K562 (cell line): Measurements from ENCODE around the gene ZNF627. TPM values are rescaled to one million over a fixed set of nuclear protein-coding genes. Genes with fewer than 3 reads are reported as not detected.

Source experiments
- CBX1 ChIP-seq: sonication (generic); IDR thresholded peaks from 2 replicates; pipeline ENCODE4 v1.6.1; 2016; ENCODE audit warnings: antibody characterized with exemption, low read depth, mild to moderate bottlenecking
- EP300 ChIP-seq: IDR thresholded peaks from 2 replicates; pipeline ENCODE4 v1.6.1; 2012; ENCODE audit warnings: low read length, improper control_type of control experiment
- FOXK1 ChIP-seq: sonication (generic); formaldehyde crosslinking; IDR thresholded peaks from 2 replicates; pipeline ENCODE4 v1.8.0; 2022; ENCODE audit warnings: missing genetic modification reagents, mild to moderate bottlenecking, borderline replicate concordance
- FOXO4 ChIP-seq: fragments of 450-650 bp; formaldehyde crosslinking; IDR thresholded peaks from 2 replicates; pipeline ENCODE4 v1.4.0; 2020; ENCODE audit warnings: mild to moderate bottlenecking, moderate library complexity
- GMEB1 ChIP-seq: fragments of 250-450 bp; sonication (Bioruptor Pico); IDR thresholded peaks from 2 replicates; pipeline ENCODE4 v1.4.0; 2020; ENCODE audit warnings: mild to moderate bottlenecking
- HINFP ChIP-seq: fragments of 450-650 bp; conservative IDR thresholded peaks from 2 replicates; pipeline ENCODE4 v1.6.1; 2016; ENCODE audit warnings: missing genetic modification characterization, low read depth, mild to moderate bottlenecking, control low read depth, missing compliant biosample characterization
- JUND ChIP-seq, 2 experiments: IDR thresholded peaks; 2 replicates in 1 of 2; 3 replicates in 1 of 2; pipeline ENCODE4 v1.6.1; 2011; ENCODE audit warnings: borderline replicate concordance in 2 of 2, low read depth in 2 of 2, low read length in 2 of 2, improper control_type of control experiment in 1 of 2, missing biosample characterization in 1 of 2, missing genetic modification characterization in 1 of 2, missing genetic modification reagents in 1 of 2
- MEF2D ChIP-seq: conservative IDR thresholded peaks from 2 replicates; pipeline ENCODE4 v1.6.1; 2016; ENCODE audit warnings: low read depth, missing genetic modification characterization, missing compliant biosample characterization
- NR2C1 ChIP-seq, 2 experiments: fragments of 450-650 bp; IDR thresholded peaks; 2 replicates each; pipeline ENCODE4 v1.6.1; 2017; ENCODE audit warnings: mild to moderate bottlenecking in 2 of 2, antibody characterized with exemption in 1 of 2, inconsistent platforms in 1 of 2, missing compliant biosample characterization in 1 of 2, missing genetic modification characterization in 1 of 2
- TFAM ChIP-seq: fragments of 250-450 bp; sonication (Bioruptor Pico); conservative IDR thresholded peaks from 2 replicates; pipeline ENCODE4 v1.5.0; 2021; ENCODE audit warnings: mild to moderate bottlenecking, moderate library complexity
- TRIM25 ChIP-seq: fragments of 450-650 bp; IDR thresholded peaks from 2 replicates; pipeline ENCODE4 v1.7.0; 2016; ENCODE audit warnings: borderline replicate concordance
- USF2 ChIP-seq: sonication (generic); formaldehyde crosslinking; IDR thresholded peaks from 2 replicates; pipeline ENCODE4 v1.5.0; 2020; ENCODE audit warnings: missing genetic modification reagents
- ZBED1 ChIP-seq: IDR thresholded peaks from 2 replicates; pipeline ENCODE4 v1.6.1; 2014
- ZFP30 ChIP-seq: fragments of 250-450 bp; sonication (Bioruptor Pico); IDR thresholded peaks from 2 replicates; pipeline ENCODE4 v1.8.0; 2022; ENCODE audit warnings: moderate library complexity, mild to moderate bottlenecking, inconsistent platforms, borderline replicate concordance
- ZNF347 ChIP-seq: fragments of 450-650 bp; formaldehyde crosslinking; IDR thresholded peaks from 2 replicates; pipeline ENCODE4 v1.4.0; 2020; ENCODE audit warnings: low read depth, mild to moderate bottlenecking, moderate library complexity
- ZNF655 ChIP-seq: fragments of 250-450 bp; sonication (Bioruptor Pico); IDR thresholded peaks from 2 replicates; pipeline ENCODE4 v1.5.0; 2021
- polyA plus RNA-seq, 8 experiments: library from polyadenylated mRNA; depleted of rRNA in 4 of 8; stranded (reverse) in 5 of 8; unstranded in 3 of 8; fragments of >200 nt; fragmentation: Nextera tagmentation in 2 of 8; fragmentation: Illumina TruSeq in 1 of 8; extraction: Ambion mirVana in 2 of 8; extraction: Trizol in 1 of 8; gene quantifications; 2 replicates each; pipeline versions ENCODE4 v1.2.1 to v1.2.3, GENCODE V29; 2011 to 2014; ENCODE audit warnings: inconsistent platforms in 1 of 8, missing spikeins in 1 of 8
- total RNA-seq, 7 experiments: library from RNA; depleted of rRNA in 6 of 7; stranded (reverse); fragments of >200 nt in 6 of 7; fragmentation: Illumina TruSeq in 2 of 7; extraction: Trizol in 2 of 7; gene quantifications; 2 replicates each; pipeline versions ENCODE4 v1.2.1 to v1.2.3, GENCODE V29; 2011 to 2021; ENCODE audit warnings: low replicate concordance in 1 of 7

ZNF627 gene
- total and polyA plus RNA-seq, 9 of the 15 experiments (the other 6 are each of a cell fraction or from before 2014, with no cell fraction given) = 6.4 to 19.9 (median 10.6) TPM

GRCh38 chr19:11578258-11579142 lies 18.8 kb upstream of the ZNF627 start (continued):
- TF ChIP-seq USF2 (peak; percentile 61), ZBED1 (0 out of 2 replicates have a peak, but pooled peaks have one; percentile 52), NR2C1 (IDR thresholded peaks at IDR 0.05) (peak; percentile 81), NR2C1 (tag; IDR thresholded peaks at IDR 0.05) (peak; percentile 86), ZFP30 (CRISPR knock-in tag) (no peak), JUND (IDR thresholded peaks at IDR 0.05; ENCODE audit: borderline replicate concordance, low read depth, low read length) (peak; percentile 45; the same call in 1 of the 2 replicates), JUND (tag; IDR thresholded peaks at IDR 0.05; ENCODE audit: borderline replicate concordance, low read depth, low read length) (peak; percentile 35; the same call in 1 of the 3 replicates), TFAM (no peak), FOXO4 (no peak), EP300 (peak; percentile 83), ZNF347 (no peak), GMEB1 (no peak), MEF2D (tag) (no peak), FOXK1 (no peak), TRIM25 (no peak), CBX1 (peak; percentile 81; the same call in 1 of the 2 replicates), HINFP (0 out of 2 replicates have a peak, but pooled peaks have one; percentile 55), ZNF655 (CRISPR knock-in tag) (no peak)
